NCI-H2171 treated with DMSO at 0.1 percent for 48 hours (cell line): ENCODE data around the gene CCDC141.
A peak's percentile ranks its signal among the peaks of the same experiment; 100 is the strongest.

Source experiments
- DNase-seq: peaks from one replicate; lab custom pipeline; 2025; lab: John Stamatoyannopoulos, UW

The CCDC141 gene

DNA sequence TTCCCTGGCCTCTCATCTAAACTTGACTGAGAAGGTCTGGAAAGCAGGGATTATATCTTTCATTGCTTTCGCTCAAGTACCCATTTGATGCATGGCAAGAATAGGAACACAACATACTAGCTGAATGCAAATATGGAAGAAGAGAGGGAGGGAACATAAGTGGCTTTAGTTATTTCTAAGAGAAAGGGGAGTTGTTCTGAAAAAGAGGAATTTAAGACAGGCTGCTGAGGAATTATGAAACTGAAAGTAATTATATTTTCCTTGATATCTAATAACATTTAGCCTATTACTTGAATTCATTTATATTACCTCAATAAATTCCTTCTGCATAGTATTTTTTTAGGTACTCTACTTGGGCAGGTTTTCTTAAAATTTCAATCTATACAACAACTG lies 136.9 kb downstream of the CCDC141 start:
- no peak for DNase-seq

- DNase-seq, result no peak
These were observed 137.4 kb downstream of the CCDC141 start for GRCh38 chr2:178912416-178913048.

- DNase-seq, result no peak
These were observed 138.9 kb downstream of the CCDC141 start for GRCh38 chr2:178911039-178911438.

- DNase-seq, result no peak
These were observed 139.9 kb downstream of the CCDC141 start for GRCh38 chr2:178910005-178910404.

- no peak for DNase-seq
These were observed 140.4 kb downstream of the CCDC141 start for GRCh38 chr2:178909507-178909906.

DNA sequence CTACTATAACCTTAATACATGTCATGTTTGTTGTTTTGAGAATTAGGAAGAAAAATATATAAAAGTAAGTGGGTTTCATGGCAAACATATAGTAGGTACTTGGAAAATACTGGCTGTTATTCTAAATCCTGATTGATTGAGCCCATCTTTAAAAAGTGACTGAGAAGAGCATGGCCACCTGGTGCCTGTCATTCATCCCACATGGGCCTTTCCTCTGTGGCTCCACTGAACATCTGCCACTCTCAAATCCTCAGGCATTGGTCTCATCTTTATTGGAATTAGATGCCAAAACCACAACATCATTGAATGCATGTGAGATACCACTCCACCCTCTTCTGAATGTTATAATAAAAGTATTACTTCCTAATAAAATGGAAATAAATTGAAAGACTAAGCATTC lies 141.1 kb downstream of the CCDC141 start:
- DNase-seq, result peak; percentile 72

- DNase-seq, result no peak
These were observed 144.7 kb downstream of the CCDC141 start for GRCh38 chr2:178905261-178905660.

GRCh38 chr2:178899656-178900055 lies 150.3 kb downstream of the CCDC141 start:
- no peak for DNase-seq

DNA sequence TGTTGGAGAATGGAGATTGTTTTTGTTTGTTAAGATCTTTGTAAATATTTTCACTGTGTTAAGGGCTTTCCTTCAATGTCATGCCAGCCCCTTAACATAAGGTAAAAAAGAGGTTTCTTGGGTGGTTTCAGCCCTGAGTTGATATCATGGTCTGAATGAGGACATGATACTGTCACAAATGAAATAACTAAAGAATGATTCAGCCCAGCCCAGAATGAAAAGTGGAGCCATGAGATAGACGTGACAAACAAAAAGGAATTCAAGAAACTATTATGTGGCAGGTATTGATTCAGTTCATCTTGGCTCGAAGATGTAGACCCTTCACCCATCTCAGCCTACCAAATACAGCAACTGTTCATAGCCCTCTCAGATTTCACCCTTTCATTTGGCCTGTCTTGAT lies 154.1 kb downstream of the CCDC141 start:
- no peak for DNase-seq

- DNase-seq, result no peak
These were observed 154.8 kb downstream of the CCDC141 start for GRCh38 chr2:178895171-178895570.

- DNase-seq, result peak; percentile 71
These were observed 156.9 kb downstream of the CCDC141 start for GRCh38 chr2:178892751-178893625.

DNA sequence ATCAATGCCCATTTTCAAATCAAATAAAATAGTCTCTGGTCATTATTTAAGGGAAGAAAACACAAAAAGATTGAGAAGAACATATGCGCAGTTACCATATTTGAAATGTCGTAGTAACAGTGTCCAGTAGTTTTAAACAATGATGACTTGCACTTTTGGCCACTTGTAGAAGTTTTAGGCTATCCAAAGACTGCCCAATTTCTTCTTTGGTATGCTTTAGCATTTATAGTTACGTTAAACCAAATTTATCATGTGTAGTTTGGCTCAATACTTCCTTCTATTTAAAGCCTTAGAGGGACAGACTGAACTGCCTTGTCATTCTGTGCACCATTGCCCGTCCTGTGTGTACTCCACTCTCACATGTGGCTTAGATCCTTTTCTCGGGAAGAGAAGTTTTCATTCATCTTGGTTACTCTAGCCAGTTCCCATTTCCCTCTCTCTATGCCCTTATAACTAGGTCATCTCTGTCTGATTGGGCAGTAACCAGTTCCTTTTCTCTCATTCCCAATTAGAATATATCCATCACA lies 157.9 kb downstream of the CCDC141 start:
- no peak for DNase-seq

GRCh38 chr2:178891265-178891958 lies 158.5 kb downstream of the CCDC141 start:
- DNase-seq, result peak; percentile 67

DNA sequence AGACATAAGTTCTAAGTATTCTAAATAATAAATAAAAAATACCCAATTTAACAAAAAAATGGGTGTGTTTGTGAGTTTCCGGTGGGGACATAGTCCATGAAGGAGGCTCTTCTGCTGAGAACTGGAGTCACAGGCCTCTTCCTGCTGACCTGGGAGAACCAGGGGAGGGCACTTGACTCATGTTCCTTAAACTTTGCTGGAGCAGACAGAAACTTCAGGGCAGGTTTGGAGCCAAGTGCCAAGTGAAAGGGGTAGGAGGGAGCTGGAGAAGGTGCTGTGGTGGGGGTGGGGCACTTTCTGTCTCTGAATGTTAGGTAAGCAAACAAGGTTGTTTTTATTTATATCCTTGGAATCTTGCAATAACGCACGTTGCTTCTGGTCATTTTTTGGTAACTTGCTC lies 163.9 kb downstream of the CCDC141 start:
- no peak for DNase-seq

GRCh38 chr2:178884440-178884839 lies 165.5 kb downstream of the CCDC141 start:
- DNase-seq, result no peak

DNA sequence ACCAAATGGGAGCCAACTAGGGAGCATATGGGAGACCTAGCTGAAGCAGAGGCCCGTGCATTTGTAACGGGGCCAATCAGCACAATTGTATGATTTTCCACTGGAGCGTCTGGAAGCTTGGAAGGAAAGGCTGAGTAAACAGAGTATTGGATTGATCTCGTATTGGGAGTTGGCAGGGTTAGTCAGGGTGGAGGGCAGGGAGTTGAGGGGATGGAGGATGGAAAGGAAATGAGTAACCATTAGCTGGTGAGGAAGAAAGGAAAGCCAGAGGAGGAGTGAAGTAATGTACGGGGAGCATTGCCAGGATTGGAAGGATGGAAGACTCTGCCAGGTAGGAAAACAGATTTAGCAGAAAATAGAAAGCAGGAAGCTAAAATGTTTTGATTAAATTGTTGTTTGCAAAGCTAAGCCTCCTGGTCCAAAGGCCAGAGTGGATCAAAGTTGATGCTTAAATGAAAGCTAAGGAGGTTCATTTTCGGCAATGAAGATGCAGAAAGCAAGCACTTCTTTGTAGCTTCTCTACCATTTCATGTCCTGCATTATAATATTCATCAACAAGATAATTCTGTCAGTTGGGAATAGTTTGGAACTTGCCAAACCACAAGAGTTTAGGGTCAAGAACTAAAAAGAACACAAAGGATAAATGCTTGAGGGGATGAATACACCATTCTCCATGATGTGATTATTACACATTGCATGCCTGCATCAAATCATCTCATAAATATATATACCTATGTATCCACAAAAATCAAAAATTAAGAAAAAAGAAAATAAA lies 167.1 kb downstream of the CCDC141 start:
- DNase-seq, result no peak

GRCh38 chr2:178881075-178881474 lies 168.9 kb downstream of the CCDC141 start:
- DNase-seq, result no peak

- no peak for DNase-seq
These were observed 169.7 kb downstream of the CCDC141 start for GRCh38 chr2:178880257-178880656.

- no peak for DNase-seq
These were observed 172.1 kb downstream of the CCDC141 start for GRCh38 chr2:178877874-178878273.

GRCh38 chr2:178874529-178875240 lies 175.3 kb downstream of the CCDC141 start:
- peak; percentile 3 for DNase-seq

GRCh38 chr2:178873912-178874311 lies 176.0 kb downstream of the CCDC141 start:
- no peak for DNase-seq
